Hematopoietic multipotent progenitor cell treated with erythropoietin and hydrocortisone succinate and interleukin-3 and kit ligand, for 4 days (in vitro differentiated cells): ENCODE measurements around the gene UBE2QL1.

ENCODE experiments used
- DNase-seq: peaks from one replicate; pipeline ENCODE4 v3.0.0-alpha.2; 2015

Gene UBE2QL1

DNA sequence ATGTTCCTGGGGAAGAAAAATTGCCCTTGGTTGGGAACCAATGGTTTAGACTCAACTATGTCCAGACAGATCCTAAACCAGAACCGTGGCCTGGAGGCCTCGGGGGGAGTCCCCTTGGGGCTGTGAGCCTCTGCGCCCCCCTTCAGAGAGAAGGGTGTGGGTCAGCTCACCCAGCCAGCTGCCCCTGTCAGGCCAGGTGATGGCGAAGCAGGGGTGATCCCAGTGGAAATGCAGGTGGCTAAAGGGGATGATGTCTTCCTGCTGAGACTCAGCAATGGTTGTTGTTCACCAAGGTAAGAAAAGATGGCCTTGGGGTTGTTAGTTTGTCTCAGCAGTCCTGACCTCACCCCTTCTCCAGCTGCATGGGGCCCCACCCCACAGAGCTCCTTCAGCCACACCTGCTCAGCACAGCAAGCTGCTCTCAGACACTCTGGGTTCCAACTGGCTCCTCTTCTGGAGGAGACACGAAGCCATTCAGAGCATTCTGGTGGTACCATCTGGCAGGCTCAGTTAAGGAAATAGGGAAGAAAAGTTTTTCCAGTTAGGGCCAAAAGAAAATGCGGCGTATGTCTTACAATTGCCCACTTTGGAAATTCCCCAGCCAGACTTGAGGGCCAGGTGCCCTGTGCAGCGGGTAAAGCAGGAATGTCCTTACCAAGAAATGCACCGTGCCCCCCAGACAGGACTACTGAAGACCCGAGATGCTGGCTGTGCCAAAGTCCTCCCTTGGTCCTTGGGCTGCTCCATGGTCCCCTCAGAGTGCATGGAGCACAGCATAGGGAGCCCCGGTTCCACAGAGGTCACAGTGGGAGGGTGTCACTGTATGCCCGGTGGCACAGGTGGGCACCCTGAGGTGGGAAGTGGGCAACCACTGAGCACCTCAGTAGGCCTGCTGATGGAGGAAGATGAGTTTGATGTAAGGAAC is 94.0 kb downstream of the UBE2QL1 start:
- no peak for DNase-seq

DNA sequence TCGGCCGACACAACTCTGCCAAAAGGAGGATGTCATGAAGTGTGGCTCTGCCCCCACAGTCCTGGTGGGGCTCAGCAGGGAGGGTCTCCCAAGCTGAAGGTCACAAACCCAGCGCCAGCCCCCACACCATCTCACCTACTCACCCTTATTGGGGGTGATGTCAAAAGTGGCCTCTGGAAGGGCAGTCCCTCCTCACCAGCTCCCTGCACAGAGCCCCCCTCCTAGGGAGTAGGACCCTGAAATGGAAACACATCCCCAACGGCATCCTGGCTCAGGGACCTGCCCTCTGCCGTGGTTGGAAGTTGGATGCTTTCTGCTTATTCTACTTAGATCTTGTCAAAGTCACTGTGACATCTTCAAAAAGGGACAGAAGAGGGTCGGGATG is 94.7 kb downstream of the UBE2QL1 start:
- no peak for DNase-seq

DNA sequence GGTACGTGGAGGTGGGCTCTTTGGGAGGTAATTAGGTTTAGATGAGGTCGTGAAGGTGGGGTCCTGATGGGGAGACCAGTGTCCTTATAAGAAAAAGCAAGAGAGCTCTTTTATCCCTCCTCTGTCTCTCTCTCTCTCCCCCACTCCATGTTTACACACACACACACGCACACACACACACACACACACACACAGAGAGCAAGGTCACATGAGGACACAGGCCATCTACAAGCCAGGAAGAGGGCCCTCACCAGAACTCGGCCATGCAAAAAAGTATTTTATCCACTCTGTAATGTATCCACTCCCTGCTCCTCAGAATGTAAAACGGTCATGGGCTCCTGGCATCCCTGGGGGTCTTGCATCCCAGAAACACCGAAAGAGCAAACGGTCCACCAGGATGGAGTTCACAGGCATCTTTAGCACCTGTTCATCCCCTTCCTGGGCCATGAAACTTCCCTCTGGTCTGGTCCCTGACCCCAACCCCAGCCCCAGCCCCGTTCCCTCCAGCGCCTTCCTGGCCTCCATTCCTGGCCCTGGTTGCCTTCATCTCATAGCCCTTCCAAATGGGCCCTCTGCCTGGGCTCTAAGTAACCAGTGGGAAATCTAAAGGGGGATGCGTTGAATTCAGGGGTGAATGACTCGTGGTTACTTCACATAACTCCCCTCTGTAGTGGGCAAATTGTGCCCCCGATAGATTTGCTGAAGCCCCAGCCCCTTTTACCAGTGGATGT is 95.3 kb downstream of the UBE2QL1 start:
- no peak for DNase-seq
